GM21528 (cell line): ENCODE data around the gene COQ8A.

Source experiments
- ATAC-seq: cut with Tn5 transposase; IDR thresholded peaks from one replicate; pipeline ENCODE4 v1.9.1; 2021; ENCODE audit warnings: mild to moderate bottlenecking, moderate library complexity; ENCODE audit not compliant: unreplicated experiment, low FRiP score

Gene COQ8A

DNA sequence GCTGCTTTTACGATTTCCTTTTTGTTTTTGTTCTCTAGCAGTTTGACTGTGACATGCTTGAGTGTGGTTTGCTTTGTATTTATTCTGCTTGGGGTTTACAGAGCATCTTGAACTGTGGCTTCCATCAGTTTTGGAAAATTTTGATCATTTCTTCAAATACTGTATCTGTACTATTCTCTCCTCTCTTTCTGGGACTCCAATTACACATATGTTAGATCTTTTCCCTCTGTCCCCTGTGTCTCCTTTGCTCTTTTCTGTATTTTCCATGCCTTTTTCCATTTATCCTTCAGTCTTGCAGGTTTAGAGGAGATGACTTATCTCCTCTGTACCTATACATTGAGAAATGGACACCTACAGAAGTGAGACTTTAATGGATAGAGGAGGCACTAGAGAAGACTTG, 31.7 kb downstream of the COQ8A start:
- no peak for ATAC-seq

DNA sequence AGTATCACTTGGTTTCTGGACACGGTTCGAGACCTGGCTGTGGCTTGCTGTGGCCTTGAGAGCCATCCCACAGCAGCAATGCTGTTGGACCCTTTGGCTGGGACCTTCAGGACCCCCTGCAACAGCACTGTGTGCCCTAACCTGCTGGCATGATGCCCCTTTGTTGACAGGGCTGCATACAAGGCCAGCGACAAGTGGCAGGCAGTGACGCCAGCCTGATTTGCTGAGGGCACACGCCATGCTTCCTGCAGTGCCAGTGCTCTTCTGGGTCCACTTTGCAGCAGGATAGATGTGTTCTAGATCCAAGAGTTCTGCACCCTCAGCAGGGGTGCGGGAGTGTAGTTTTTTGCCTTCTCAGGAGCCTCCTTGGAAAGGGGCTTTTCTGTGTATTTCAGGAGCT, 32.8 kb downstream of the COQ8A start:
- no peak for ATAC-seq

DNA sequence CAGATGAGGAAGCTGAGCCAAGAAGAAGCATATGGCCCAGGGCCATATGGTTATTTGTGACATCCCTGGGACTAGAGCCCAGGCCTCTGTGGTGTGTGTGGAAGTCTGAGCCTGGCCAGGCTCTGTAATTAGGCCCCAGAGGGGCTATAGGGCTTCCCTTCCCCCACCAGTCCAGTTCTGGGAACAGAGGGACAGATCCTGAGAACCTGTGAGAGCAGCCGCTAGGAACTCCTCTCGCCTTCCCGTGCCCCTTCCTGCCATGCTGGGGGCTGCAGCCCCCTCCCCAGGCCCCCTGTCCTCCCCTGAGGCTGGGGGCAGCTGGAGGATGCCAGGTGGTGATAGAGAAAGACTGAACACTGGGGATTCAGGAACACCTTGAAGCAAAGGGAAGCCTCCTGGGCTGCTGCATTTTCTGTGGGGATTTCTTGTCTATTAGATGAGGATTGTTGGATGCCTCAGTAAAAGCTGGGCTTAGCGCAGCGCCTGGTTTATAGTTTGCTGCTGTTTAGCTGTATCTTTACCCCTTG, 33.3 kb downstream of the COQ8A start:
- no peak for ATAC-seq

DNA sequence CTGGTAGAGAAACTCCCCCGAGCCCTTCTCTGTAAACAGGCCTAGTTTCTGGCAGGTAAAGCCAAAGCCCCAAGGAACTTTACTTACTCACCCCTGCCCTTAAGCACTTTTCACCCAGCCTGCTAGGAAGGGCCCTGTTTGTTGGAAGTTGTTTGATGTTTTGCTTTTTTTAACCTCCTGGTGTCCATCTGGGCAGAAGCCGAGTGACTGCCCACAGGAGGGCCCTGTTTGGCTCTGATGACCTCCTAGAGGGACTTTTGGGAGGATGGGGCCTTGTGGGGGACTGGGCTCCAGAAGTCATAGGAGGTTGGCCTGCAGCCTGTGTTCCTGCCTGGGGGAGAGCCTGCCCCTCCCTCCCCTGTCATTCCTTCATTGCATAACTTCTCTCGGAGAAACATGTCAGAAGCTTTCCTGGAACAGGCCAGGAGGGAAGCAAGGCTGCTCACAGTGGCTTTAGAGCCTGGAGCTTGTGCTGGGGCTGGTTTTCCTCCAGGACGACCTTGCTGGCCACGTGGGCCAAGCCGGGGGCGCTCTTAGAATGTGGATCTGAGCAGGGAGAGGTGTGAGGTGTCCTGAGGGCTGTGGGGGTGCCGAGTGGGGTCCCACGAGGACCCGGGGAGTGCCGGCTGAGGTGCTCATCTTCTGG, 33.9 kb downstream of the COQ8A start:
- no peak for ATAC-seq

DNA sequence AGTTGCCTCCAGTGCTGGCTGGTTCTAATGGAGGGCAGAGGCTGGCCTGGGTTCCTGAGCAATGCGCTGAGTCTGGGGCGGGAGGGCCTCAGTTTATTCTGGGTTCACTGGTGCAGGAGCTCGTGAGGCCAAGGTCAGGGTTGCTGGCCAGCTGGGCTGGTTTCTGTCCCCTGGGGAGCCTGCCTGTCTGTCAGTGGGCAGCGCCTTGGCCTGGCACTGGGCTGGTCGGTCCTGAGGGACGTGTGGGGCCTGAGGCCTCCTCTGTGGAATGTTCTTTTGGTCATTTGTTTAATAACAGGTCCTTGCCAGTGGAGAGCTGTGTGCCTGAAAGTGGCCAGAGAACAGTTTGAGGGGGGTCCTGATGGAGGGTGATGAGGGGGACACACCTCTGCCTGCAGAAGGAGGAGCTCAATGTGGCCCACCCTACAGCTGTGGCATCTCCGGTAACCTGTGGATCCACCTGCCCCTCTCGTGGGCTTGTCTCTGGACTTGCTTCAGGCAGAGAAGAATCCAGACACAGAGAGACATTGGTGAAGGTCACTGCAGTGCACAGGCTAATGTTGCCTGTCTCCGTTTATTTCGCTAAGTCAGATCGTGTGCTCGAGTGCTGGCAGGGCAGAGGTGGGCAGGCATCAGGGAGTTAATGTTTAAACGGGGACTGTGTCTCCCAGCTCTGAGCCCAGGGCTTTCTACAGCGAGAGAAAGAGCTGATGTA, 34.6 kb downstream of the COQ8A start:
- no peak for ATAC-seq

DNA sequence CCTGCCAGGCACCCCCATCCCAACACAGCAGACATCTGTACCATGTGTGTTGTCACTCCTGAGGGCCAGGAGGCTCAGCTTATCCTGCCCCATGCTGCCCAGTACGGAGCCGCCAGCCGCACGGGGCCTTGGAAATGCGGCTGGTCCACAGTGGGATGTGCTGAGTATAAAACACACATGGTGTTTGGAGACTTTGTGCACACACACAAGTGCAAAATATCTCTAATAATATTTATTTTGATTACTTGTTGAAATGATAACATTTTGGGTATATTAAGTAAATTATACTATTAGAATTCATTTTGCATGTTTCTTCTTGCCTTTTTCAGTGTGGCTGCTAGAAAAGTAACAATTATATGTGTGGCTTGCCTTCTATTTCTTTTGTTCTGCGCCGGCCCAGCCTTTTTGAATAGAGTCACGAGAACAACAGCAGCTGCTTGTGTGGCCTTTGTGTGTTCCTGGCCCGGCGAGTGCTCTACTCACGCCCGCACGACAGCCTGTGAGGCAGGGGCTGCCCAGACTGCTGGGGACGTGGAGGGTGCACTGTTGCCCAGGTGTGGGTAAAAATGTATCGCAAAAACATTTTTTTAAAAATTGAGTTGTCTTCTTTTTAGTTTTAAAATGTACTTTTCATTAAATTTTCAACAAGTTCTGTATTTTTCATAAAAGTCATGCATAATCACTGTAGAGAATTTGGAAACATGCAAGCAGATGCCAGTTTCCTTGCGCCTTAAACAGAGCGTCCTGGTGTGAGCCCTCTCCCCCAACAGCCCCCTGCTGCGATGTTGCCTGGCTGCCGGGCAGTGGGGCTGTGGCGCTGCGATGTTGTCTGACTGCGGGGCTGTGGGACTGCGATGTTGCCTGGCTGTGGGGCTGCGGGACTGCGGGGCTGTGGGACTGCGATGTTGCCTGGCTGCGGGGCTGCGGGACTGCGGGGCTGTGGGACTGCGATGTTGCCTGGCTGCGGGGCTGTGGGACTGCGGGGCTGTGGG, 35.5 kb downstream of the COQ8A start:
- ATAC-seq: no peak

DNA sequence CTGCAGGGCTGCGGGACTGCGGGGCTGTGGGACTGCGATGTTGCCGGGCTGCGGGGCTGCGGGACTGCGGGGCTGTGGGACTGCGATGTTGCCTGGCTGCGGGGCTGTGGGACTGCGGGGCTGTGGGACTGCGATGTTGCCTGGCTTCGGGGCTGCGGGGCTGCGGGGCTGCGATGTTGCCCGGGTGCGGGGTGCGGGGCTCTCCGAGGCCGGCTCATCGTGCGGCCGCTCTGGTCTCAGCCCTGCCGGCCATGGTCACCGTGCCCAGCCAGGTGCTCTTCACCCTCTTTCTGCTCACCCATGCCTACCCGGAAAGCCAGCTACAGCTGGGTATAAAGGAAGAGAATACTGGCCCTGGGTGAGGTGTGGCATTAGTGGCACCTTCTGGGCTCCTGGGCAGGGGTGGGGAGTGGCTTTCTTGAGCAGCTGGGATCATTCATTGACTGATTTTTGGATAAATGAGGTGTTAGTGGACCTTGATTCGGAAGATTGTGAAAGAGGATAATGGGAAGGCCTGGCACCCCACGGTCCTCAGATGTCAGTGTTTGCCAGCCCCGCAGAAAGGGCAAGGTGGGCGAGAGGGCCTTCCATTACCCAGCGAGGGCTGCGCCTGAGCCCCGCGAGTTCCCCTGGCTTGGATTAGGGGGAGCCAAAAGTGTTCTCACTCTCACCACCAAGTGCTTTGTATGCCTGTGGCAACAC, 36.3 kb downstream of the COQ8A start:
- no peak for ATAC-seq

DNA sequence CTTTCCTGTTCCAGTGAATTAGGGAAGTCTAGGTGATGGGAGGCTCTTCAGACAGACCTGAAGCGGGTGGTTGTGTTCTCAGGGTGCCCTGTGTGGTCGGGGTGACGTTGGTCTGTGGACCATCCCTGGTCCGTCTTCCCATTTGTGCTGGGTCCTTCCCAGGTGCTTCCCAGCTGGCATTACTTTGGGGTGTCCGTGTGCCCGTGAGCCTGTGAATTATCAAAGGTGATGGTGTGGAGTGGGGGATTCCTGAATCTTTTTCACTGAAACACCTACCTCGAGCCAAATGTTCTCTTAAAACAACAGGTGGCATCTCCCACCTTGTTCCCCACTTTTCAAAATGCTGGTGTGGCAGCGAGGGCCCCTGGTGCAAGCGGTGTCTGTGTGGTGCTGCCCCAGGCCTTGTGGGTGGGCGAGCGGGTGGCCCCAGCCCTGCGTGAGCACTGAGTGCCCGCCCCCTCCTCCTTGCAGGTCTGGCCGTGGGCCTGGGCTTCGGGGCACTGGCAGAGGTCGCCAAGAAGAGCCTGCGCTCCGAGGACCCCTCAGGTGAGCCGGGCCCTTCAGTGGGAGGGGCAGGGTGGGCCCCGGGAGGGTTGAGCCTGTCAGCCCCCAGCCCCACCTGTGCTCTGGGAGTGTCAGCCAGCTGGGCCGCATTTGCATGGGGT, 37.0 kb downstream of the COQ8A start:
- no peak for ATAC-seq

DNA sequence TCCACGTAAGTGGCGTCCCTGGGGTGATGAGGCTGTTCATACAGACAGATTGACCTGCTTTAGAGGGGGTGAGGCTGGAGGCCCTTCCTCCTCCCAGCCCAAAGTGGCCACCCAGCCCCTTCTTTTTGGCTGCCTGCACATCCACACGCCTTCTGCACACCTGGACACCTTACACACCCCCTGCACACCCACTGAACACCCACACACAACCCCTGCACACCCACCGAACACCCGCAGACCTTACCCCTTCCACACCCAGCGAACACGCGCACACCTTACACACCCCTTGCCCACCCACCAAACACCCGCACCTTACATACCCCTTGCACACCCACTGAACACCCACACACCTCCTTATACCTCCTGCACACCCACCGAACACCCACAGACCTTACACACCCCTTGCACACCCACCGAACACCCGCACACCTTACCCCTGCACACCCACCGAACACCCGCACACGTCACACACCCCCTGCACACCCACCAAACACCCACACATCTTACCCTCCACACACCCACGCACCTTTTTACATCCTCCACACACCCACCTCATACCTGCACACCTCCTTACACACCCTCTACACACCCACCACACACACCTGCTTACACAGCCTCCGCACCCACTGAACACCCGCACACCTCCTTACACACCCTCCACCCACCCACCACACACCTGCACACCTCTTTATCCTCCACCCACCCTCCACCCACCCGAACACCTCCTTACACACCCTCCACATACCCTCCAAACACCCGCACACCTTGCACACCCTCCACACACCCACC, 37.7 kb downstream of the COQ8A start:
- ATAC-seq: no peak

DNA sequence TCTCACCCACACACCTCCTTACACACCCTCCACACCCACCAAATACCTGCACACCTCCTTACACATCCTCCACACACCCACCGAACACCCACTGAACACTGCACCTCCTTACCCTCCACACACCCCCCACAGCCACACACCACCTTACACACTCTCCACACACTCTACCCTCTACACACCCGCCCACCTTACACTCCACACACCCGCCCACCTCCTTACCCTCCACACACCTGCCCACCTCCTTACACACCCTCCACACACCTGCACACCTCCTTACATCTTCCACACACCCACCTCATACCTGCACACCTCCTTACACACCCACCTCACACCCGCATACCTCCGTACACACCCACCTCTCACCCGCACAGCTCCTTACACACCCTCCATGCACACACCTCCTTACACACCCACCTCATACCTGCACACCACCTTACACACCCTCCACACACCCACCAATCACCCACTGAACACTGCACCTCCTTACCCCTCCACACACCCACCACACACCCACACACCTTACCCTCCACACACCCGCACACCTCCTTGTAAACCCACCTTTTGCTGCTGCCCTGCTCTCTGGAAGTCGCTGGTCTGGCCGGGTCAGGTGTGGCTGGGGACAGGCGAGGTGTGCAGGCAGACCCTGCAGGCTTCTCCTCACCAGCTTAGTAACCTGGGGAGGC, 38.5 kb downstream of the COQ8A start:
- no peak for ATAC-seq

DNA sequence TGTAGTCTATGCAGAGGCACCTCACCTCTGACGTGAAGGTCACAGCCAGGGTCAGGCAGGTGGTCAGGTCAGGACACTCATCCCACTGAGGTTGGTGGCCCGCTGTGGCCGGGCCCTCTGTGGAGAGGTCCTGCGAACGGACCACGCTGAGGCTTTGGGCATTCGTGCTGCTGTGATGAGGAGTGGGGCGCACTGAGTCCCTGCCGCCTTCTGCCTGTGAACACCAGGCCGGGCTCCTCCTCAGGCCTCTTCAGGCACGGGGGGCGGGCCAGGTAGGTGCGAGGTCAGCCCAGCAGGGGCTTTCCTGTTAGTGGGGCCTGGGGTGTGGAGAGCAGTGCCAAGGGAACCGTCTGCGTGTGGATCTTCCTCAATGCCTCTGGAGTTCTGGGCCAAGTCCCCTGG, 39.0 kb downstream of the COQ8A start:
- no peak for ATAC-seq

DNA sequence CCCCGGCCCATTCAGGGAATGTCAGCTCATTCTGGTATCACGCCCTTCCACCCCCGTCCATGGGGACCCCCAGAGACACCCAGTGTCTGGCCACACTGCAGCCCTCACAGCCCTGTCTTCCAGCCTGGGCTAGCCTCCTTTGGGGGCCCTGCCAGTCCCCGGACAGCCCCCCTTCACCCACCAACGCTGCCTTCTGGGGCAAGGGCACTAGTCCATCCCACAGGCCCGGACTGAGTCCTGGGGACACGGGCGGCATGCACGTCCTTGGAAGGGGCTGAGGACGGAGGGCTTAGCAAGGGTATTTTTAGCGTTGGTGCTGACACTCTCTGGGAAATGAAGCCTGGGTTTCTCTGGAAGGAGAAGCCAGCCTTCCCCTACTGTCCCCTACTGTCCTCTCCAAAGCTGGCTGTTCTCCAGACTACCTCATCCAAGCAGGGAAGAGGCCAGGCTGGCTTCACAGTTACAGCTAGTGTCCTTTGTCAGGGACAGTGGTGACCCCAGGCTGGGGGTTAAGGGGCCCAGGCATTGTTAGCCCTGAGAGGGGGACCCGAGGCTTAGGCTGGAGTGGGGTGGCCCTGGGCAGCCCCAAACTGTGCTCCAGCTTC, 39.5 kb downstream of the COQ8A start:
- ATAC-seq: no peak

DNA sequence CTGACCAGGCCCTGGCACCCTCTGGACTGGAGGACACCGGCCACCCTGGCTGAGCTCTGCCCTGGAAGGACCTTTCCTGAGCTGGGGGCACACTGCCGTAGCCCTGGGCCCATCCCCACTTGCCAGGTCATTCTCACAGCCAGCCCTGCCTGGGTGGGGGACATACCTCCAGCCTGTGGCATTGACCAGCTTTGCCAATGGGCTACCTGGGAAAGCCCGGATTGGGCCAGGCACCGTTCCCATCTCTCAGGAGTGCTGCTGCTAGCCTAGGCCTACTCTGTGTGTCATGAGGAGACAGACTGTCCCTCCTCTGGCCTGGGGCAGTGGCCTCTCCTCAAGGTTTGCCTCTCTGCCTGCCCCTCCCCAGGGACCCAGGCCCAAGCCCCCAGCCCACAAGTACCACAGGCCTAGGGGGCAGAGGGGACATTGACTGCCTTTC, 40.0 kb downstream of the COQ8A start:
- no peak for ATAC-seq

DNA sequence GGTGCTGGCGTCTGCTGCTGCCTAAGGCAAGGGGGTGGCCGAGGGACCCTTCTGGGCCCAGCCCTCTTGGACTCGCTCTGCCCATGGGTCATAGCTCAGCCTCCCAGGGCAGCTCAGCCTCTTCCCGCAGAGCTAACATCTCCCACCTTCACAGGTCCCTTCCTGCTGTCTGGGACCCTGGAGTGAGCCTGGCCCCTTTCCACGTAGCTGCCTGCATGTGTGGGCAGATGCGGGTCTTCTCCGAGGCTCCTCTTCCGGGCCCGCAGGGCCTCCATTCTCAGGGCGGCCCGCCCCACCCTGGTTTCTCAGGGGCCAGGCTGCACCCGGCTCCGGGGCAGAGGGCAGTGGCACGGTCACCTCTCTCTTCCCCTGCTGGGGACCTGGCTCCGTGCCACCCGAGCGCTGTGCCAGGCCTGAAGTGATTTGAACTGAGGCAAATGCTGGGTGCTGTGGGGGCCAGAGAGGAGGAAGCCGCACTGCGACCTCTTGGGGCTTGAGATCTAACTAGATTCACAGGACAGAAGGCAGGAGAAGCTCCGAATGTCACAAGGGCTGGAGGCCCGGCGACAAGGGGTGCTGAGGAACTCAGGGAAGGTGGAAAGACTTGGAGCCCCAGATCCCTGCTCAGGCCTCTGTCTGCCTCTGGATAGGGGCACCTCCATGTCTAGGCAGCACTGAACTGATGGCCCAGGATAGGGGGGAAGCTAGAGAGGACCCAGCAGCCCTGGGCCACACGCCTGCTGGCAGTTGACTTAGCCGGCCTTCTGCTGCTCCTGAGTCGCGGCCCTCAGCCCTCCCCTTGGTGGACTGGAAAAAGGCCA, 40.7 kb downstream of the COQ8A start:
- no peak for ATAC-seq

DNA sequence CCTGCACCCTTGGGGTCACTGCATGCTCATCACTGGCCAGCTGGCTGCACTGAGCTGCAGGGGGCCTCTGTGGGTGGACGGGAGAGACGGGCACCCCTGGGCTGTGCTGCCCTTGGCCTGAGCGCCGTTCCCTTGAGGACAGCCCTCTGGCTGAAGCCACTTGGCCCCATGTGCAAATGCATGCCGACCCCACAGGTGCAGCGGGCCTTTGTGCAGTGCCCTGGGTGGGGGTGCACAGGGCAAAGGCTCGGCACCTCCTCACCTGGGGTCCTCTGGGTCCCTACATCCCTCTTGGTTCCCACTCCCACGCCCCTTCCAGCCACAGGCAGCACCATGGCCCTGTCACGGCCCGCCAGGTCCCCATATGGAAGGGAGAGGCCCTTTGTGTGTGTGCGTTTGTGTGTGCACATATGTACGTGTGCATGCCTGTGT, 41.3 kb downstream of the COQ8A start:
- no peak for ATAC-seq

DNA sequence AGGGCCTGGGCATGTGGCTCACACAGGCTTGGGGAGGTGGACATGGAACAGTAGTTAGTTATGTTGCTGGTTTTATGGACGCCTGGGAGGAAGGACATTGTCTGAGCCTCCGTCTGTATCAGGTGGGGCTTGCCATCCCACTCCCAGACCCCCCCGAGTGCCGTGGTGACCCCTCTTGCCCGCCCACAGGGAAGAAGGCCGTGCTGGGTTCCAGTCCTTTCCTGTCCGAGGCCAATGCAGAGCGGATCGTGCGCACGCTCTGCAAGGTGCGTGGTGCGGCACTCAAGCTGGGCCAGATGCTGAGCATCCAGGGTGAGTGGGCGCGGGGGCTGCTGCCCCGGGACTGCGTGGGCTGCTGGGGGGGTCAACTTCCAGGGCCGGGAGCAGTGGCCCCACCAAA, 41.7 kb downstream of the COQ8A start:
- ATAC-seq: no peak
